Skin epidermis (tissue), 12 donors: ENCODE data around the gene CCT3.

Experiments
- H3K27ac ChIP-seq, 21 experiments: fragments of 200-600 bp; sonication (generic) in 11 of 21; one replicate each; pipeline ENCODE4 v1.5.0; 2020; ENCODE audit warnings: mild to moderate bottlenecking in 3 of 21, inconsistent platforms in 2 of 21, moderate library complexity in 2 of 21
- H3K4me3 ChIP-seq, 7 experiments: fragments of 200-600 bp; sonication (generic) in 2 of 7; one replicate each; pipeline ENCODE4 v1.5.0; 2020; ENCODE audit warnings: inconsistent platforms in 2 of 7, mild to moderate bottlenecking in 2 of 7, moderate library complexity in 1 of 7

Gene CCT3

DNA sequence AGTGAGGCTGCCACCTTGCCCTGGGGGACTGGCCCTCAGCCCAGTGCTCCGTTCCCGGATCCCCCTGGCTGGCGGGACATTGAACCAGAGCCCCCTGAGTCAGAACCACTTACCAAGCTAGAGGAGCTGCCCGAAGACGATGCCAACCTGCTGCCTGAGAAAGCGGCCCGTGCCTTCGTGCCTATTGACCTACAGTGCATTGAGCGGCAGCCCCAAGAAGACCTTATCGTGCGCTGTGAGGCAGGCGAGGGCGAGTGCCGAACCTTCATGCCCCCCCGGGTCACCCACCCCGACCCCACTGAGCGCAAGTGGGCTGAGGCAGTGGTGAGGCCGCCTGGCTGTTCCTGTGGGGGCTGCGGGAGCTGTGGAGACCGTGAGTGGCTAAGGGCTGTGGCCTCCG is 52.7 kb downstream of the CCT3 start:
- peak overlapping the region; percentile 19 to 78 (median 34) for H3K4me3 ChIP-seq

DNA sequence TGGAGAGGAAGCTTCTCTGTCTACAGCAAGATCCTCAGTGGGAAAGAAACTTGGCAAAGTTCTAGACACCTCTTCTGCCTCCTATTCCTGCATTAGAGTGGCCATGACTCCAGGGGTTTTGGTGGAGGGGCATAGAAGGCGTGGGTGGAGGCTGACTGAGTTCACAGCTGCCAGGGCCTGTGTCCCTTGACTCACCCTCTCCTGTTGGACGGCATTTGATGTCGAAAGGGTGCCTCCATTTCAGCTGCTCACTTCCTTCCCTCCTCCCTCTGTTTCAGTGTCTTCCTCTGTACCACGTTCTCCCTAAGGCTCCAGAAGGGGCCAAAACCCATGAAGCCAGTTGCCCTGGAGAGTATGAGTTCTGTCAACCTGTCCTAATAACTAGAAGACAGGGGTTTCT is 53.3 kb downstream of the CCT3 start:
- Histone ChIP-seq H3K4me3 (peak overlapping the region; percentile 19 to 78 (median 34)), H3K27ac (peak overlapping the region in 20 of 21 experiments; percentile 9 to 98 (median 80))

More for the DNA sequence above, 52.7 kb downstream of the CCT3 start:
- H3K27ac ChIP-seq = peak overlapping the region in 20 of 21 experiments; percentile 9 to 98 (median 79)

DNA sequence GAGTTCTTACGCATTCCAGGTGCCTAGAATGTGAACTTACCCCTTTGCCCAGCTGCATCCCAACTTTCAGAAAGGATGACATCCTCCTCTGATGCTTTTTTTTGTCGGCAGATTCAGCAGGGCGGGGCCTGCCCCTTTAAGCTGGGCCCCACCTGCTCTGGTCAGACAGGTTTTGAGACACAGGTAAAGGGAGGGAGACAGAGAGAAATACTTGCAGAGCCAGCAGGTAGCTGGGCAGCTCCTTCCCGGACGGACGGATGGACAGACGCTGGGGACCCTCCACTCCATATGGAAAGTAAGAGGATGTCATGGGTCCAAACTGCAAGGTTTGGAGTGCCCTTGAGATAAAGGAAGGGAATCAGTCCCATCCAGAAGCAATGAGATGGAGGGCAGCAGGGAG is 54.0 kb downstream of the CCT3 start, which contains the start of gene TMEM79:
TSS of gene TMEM79 (plus strand) at position 214 of the 400 bp plus-strand sequence. CDS start 902 bp downstream, outside the sequence.
- H3K27ac ChIP-seq = peak within 1 kb of the TSS in 20 of 21 experiments; percentile 88 to 99 (median 95)

DNA sequence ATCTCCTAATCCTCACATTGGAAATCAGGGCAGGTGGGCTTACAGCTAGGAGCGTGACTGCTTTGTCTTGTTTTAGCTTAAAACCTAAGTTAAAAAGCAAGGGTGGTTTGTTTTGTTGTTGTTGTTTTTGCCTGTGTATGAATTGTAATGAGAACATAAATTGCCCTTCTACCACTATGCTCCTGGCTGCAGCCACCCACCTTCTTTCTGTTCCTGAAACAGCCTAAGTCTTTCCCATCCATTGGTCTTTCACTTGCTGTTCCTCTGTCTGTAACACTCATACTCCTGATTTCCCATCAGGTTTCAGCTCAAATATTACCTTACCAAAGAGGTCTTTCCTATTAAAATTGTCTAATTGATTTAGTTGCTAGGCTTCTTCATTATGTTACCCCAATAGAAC is 54.6 kb downstream of the CCT3 start:
- Histone ChIP-seq H3K27ac (peak overlapping the region in 19 of 21 experiments; percentile 88 to 99 (median 95)), H3K4me3 (peak overlapping the region; percentile 60 to 90 (median 72))

More for the DNA sequence above, 54.0 kb downstream of the CCT3 start, which contains the start of gene TMEM79:
- H3K4me3 ChIP-seq = peak within 1 kb of the TSS; percentile 60 to 90 (median 72)

DNA sequence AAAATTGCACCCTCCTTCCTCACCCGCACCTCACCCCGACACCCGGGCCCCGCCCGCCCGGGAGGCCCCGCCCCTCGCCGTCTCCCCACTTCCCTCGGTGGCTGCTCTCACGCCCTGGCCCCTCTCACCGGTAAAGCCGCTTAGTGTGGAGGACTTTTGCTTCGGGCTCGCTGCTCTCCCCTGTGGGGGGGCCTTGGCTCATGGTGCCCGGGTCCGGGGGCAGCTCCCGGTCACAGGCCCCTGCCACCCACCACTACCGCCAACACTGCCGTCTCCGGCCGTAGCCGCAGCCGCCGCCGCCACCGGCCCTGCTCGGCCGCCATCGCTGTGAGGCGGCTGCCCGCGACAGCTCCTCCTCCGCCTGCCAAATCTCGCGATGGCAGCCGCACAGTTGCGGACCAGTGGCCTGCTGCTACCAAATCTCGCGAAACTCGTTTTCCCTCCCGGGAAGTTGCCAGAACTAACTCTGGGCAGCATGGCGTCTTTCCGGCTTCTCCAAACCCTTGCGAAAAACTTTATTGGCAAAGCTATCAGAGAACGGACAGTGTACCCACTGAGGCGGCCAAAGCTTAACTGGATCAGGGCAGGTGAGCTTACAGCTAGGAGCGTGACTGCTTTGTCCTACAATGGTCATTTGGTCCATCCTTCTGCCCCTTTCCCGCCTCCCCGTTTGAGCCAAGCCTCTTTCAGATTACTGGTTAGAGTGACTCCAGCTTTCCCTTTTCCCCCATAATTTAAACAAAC is 55.4 kb downstream of the CCT3 start, which contains the start of gene SMG5:
TSS of gene SMG5 (minus strand) at position 347 of the 744 bp plus-strand sequence. CDS start at position 202, 145 bp downstream.
- peak within 1 kb of the TSS; percentile 79 to 99 (median 95) for H3K27ac ChIP-seq
- peak within 1 kb of the TSS; percentile 60 to 90 (median 72) for H3K4me3 ChIP-seq

DNA sequence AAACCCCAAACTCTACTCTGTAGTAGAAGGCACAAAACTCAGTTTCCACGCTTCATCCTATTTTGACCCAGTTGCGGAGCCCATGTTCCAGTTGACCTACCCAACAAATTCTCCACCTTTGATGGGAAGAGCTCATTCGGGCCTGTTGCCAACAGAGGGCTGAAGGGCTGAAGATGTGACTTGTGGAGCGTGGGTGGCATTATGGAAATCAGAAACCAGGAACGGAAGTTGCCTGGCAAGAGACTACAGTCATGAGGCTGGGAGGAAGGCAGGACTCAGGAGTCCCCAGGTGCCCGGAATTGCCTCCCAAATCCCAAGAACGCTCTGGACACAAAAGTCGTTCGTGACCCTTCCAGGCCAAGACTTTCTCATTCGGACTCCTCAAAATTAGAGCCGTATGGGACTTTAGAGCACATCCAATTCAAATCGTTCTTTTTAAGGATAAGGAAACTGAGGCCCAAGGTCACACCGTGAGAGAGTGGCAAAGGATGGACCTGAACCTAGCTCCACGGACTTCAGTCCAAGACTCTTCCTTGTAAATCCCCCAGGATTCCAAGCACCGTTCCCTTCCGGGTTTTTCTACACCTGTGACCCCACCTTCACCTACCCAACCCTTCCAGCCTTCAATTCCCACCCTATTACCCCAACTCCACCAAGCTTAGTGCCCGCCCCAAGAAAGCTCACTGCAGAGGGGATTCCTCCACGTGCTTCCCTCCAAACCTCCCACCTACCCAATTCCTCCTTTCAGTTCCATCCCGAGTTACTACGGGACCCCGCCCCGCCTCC is 56.2 kb downstream of the CCT3 start:
- Histone ChIP-seq H3K27ac (peak overlapping the region; percentile 79 to 99 (median 95)), H3K4me3 (peak overlapping the region; percentile 60 to 90 (median 72))

DNA sequence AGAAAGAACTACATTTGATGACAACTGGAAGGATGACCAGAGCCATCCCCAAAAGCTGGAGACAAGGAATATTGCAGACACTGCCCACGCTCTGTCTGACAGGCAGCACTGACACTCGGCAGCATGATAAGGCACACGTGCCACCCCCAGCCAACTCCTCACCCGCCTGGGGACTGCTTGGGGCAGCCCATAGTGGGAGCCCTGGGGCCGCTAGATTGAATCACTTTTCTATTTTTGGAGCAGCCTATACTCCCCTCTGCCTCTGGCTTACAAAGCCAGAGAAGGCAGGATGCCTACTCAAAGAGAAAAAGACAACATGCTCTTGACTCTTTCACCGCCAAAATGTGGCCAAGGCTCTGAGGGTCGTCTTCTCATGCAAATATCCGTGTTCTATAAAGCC is 56.8 kb downstream of the CCT3 start:
- peak overlapping the region; percentile 60 to 90 (median 72) for H3K4me3 ChIP-seq
- H3K27ac ChIP-seq = peak overlapping the region in 17 of 21 experiments; percentile 88 to 99 (median 94)

DNA sequence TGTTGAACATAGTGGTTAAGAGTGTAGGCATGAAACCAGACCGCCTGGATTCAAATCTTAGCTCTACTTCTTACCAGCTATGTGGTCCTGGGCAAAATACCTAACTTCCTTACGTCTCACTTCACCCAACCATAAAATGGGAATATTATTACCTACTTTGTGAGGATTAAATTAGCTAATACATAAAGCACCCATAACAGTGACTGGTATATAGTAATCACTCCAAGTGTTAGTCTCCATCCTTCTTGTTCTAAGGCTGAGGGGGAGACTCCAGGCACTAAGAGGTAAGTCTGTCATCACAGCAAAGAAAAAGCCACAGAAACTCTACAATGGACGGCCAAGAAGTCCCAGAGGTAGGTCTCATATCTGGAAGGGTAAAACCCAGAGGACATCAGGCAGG is 58.3 kb downstream of the CCT3 start:
- H3K4me3 ChIP-seq = no peak overlapping the region
- no peak overlapping the region for H3K27ac ChIP-seq

DNA sequence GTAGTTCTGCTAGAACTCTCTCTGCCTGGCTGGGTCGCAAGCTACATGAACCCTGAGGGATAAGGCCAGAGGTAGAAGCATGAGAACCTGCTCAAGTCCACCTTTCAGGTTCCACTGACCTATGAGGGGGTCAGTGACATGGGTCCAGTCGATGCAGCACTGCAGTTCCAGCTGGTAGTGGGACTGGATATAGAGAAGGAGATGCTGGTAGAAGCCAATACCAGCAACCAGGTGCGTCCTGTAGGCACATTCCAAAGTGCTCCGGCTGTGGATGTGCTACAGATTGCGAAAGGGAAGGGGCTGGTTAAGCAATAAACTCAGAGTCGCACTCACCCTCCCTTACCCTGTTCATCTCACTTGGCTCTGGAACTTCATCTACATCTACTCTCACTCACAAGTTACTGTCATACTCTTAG is 61.1 kb downstream of the CCT3 start:
- H3K27ac ChIP-seq = peak overlapping the region in 3 of 21 experiments; percentile 22 to 58 (median 25)

DNA sequence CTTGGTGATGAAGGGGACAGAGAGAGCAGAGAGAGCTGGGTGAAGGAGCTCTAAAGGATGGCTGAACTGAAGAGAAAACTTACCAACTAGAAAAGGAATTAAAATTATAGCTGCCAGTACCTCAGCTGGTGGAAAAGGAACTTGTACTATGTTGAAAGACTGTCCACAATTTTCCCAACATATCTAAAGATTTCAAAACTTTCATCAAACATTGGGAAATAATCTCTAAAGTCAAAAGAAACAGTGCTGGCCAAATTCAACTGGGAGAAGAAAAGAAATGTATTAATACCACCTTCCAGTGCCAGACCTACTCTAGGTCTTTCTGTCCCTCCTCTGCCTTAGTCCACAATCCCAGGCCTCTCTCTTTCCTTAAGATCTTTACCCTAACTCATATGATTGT is 61.6 kb downstream of the CCT3 start:
- Histone ChIP-seq H3K27ac (peak overlapping the region in 2 of 21 experiments; percentile 25 to 58), H3K4me3 (no peak overlapping the region)

More for the DNA sequence above, 61.1 kb downstream of the CCT3 start:
- no peak overlapping the region for H3K4me3 ChIP-seq

DNA sequence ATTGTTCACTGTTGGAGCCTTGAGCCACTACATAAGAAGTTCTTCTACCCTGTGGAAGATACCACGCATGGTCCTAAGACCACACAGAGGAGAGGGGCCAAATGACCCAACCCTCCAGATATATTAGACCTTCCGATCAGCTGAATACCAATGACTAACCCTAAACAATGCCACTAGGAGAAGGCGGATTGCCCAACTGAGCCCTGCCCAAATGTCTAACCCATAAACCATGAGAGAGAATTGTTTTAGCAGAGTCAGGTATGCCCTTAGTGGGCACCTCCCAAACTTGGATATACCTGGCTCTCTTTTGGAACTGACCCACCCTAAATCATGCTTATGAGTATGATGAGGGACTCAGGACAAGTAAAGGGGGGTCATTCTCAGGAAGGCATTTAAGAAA is 67.8 kb downstream of the CCT3 start:
- H3K27ac ChIP-seq = no peak overlapping the region

DNA sequence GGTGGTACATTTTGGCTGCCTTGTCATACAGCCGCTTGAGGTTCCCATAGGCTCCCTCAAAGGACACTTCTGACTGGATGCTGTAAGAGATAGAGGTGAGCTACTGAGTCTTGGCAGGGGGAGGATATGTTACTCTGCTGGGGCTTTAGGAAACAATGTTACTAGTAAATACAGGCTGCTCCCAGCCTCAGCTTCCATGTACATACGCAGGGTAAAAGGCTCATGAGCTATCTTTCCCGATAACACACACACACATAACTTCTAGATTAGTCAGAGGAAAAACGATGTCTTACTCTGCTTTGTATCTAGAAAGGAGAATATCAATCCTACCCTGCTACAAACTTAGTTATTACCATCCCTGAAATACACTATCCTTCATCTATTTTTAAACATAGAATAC is 69.8 kb downstream of the CCT3 start:
- no peak overlapping the region for H3K4me3 ChIP-seq
- H3K27ac ChIP-seq = no peak overlapping the region

More for the DNA sequence above, 67.8 kb downstream of the CCT3 start:
- H3K4me3 ChIP-seq = no peak overlapping the region

DNA sequence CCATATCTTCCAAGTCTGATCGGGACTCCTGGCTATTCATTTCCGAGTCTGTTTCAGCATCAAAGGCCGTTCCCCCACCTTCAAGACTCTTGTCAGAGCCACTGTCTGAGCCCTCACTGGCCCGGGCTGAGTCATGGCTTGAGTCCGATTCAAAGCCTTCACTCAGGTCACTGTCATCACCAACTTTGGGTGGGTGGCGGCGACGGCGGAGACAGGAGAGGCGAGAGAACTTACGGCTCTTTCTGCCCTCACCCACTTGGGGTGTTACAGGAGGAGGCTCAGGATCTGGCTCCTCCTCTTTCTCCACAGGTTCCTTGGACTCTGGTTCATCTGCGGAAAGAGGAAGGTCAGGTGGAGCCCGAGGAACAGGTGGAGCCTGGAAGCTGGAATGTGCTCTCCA is 72.0 kb downstream of the CCT3 start:
- Histone ChIP-seq H3K27ac (no peak overlapping the region), H3K4me3 (no peak overlapping the region)

DNA sequence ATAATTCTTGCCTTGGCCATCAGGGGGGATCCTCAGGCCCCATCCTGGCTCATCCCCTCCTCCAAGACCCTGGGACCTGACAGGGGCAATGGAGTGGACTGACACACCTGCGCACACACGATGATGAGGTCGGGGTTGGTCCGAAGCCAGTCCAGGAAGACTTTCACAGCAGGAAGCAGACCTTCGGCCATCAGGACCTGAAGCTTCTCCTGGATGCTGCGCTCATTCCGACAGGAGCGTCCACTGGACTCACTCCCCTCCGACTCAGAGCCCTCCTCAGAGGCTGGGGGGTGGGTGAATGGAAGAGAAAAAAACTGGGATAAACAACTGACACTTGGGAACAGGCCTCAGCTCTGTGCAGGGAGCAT is 74.8 kb downstream of the CCT3 start:
- Histone ChIP-seq H3K4me3 (no peak overlapping the region), H3K27ac (peak overlapping the region in 12 of 21 experiments; percentile 1 to 67 (median 50))

DNA sequence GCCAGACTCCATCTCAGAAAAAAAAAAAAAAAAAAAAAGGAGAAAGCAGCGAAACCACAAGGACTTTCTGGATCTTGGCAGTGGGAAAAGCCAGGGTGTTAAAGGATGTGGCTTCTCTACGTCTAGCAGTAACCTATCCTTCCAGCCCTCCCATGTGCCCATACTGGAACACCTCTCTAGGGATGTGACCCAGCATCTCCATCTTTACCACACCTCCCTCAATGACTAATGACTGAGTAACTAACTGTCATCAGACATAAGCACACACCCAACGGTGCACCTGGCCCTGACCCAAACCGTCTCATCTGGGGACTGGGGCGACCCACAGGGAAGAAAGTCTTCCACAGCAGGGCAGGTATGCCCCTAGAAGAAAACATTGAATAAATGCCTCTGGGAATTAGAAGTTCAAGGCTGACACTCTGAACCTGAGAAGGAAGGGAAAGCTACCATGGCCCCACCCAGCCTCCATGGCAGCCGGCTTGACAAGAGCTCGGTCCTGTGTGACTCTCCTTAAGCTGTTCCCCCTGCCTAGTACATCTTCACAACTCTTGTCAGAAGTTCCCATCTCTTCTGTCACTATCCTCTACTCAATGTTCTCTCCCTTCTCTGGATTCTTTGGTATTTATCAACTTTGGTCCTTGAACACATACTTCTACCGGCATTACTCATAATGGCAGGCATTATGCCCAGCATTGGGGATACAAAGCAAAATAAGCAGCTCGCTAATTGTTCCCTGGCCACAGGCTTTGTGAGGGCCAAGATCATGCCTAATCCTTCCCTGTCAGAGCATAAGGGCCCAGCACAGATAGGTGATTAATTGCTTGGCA is 75.4 kb downstream of the CCT3 start:
- H3K4me3 ChIP-seq = no peak overlapping the region
- peak overlapping the region in 12 of 21 experiments; percentile 1 to 67 (median 50) for H3K27ac ChIP-seq

DNA sequence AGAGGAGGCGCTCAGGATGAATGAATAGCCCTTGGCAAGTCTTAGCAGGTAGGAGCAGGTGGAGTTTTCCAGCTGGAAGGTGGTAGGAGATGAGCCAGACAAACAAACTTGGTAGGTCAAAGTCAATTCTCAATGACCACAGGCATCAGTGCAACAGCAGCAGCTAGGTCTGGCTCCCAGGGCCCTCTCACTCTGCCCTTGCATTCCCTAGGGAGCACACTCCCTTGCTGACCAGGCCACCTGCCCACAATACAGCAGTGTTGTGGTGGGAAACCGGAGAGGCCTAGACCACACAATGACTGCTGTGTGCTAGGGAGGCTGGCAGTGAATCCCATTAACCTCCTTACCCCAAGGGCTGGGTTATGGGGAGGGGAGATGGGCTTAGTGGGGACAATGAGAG is 77.2 kb downstream of the CCT3 start:
- H3K4me3 ChIP-seq = no peak overlapping the region
- H3K27ac ChIP-seq = peak overlapping the region in 7 of 21 experiments; percentile 4 to 46 (median 29)

DNA sequence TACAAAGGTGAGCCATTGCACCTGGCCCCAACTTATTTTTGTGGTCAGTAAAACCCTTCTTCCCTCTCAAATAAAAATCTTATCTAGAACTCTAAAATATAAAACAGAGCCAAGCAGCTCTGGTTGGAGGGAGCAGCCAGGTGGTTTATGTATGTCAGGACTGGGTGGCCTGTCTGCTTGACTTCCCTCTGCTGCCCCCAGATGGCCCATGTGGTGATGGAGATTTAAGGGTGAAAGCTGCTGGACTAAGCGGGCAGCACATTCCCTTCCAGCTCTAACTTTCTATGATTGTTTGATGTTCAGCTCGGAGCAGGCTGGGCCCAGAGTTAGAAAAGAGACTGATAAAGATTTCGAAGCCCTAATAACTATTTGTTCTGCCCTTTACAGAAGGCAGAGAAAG is 78.3 kb downstream of the CCT3 start:
- Histone ChIP-seq H3K4me3 (no peak overlapping the region), H3K27ac (peak overlapping the region in 2 of 21 experiments; percentile 29 to 32)
